WERI-Rb-1 (cell line): ENCODE measurements around the gene DUSP22.

ENCODE experiments used
- DNase-seq: peaks from one replicate; pipeline ENCODE4 v3.0.0-alpha.2; 2020
- H3K27ac ChIP-seq: fragments of 250-450 bp; sonication (Bioruptor Pico); 2 replicates; pipeline ENCODE4 v1.5.1; 2020; ENCODE audit warnings: mild to moderate bottlenecking, moderate library complexity
- H3K27me3 ChIP-seq: fragments of 250-450 bp; sonication (Bioruptor Pico); 2 replicates; pipeline ENCODE4 v1.5.1; 2021; ENCODE audit warnings: mild to moderate bottlenecking, low read depth, moderate library complexity; ENCODE audit not compliant: insufficient read depth, severe bottlenecking
- H3K36me3 ChIP-seq: fragments of 250-450 bp; sonication (Bioruptor Pico); 2 replicates; pipeline ENCODE4 v1.5.1; 2020; ENCODE audit warnings: mild to moderate bottlenecking, moderate library complexity
- H3K4me3 ChIP-seq: 2 replicates; pipeline ENCODE4 v1.5.1; 2011; ENCODE audit warnings: low read depth, mild to moderate bottlenecking, control low read depth, low read length
- H3K9me3 ChIP-seq: fragments of 250-450 bp; sonication (Bioruptor Pico); 2 replicates; pipeline ENCODE4 v1.5.1; 2021; ENCODE audit warnings: mild to moderate bottlenecking, moderate library complexity; ENCODE audit not compliant: severe bottlenecking
- CTCF ChIP-seq: IDR thresholded peaks from 2 replicates; pipeline ENCODE4 v1.5.1; 2011; ENCODE audit warnings: low read depth, mild to moderate bottlenecking, control low read depth, inconsistent platforms, low read length

DUSP22 gene

DNA sequence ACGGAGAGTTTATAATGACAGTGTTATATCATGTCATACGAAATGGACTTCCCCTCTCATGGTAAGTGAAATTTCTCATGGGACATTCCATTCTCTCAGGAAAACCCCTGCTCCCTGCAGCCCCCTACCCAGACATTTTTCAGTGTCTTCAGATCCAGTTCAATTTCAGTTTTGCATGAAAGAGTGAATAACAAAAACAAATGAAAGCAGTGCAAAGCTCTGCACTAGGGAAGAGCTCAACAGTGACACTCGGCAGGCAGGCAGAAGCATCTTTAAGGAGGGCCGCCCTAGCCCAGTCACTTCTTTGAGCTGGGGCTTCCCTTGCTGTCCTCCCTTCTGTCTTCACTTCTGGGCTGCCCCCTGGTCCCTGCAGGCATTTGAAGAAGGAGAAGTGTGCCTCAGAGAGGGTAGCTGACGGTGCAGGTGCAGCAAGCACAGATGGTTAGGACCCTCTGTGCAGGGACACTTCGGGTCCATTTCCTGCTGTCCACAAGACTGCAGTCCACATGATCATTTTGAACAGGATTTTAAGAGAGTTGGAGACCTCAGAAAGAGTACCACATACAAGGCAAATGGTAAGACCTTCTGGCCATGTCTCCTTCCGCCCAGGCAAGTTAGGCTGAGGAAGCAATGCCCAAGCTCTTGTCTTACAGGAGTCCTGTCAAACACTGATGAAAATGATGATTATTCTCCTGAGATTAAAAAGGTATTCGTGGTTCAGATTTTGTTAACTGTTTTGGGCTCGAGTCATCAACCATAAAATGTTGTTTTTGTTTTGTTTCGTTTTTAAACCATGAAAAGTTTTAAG is 5.4 kb upstream of the DUSP22 start:
- H3K4me3 ChIP-seq: no peak overlapping the region
- DNase-seq: no peak
- H3K27ac ChIP-seq: no peak overlapping the region

DNA sequence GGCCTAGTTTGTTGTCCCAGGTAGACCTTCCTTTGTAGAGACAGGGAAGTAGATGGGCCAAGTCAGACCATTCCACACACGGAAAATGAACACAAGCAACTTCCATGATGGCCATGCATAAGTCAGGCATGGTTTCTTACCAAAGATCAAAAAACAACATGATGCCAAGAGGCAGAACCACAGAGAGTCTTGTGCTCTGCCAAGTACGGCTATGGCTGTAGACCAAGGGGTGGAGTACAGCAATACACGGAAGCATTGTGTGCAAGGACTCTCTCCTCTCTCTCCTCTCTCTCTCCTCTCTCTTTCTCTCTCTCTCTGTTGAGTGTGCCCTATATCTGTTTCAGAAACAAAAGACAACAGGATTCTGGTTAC is 4.8 kb upstream of the DUSP22 start:
- no peak for TF ChIP-seq CTCF
- Histone ChIP-seq H3K36me3 (no peaks in the 10 kb centered on the region), H3K9me3 (no peaks in the 10 kb centered on the region), H3K27ac (no peak overlapping the region), H3K4me3 (no peak overlapping the region), H3K27me3 (peaks cover 60% of the 10 kb centered on the region)
- no peak for DNase-seq

More for the DNA sequence above, 5.4 kb upstream of the DUSP22 start:
- Histone ChIP-seq H3K36me3 (no peaks in the 10 kb centered on the region), H3K9me3 (no peaks in the 10 kb centered on the region), H3K27me3 (peaks cover 63% of the 10 kb centered on the region)
- no peak for TF ChIP-seq CTCF

- no peak overlapping the region for H3K4me3 ChIP-seq
- H3K27ac ChIP-seq: no peak overlapping the region
- TF ChIP-seq CTCF: no peak
- H3K9me3 ChIP-seq: no peaks in the 10 kb centered on the region
- no peaks in the 10 kb centered on the region for H3K36me3 ChIP-seq
- H3K27me3 ChIP-seq: peaks cover 57% of the 10 kb centered on the region
- no peak for DNase-seq
These were observed 3.4 kb upstream of the DUSP22 start for GRCh38 chr6:288866-289265.

DNA sequence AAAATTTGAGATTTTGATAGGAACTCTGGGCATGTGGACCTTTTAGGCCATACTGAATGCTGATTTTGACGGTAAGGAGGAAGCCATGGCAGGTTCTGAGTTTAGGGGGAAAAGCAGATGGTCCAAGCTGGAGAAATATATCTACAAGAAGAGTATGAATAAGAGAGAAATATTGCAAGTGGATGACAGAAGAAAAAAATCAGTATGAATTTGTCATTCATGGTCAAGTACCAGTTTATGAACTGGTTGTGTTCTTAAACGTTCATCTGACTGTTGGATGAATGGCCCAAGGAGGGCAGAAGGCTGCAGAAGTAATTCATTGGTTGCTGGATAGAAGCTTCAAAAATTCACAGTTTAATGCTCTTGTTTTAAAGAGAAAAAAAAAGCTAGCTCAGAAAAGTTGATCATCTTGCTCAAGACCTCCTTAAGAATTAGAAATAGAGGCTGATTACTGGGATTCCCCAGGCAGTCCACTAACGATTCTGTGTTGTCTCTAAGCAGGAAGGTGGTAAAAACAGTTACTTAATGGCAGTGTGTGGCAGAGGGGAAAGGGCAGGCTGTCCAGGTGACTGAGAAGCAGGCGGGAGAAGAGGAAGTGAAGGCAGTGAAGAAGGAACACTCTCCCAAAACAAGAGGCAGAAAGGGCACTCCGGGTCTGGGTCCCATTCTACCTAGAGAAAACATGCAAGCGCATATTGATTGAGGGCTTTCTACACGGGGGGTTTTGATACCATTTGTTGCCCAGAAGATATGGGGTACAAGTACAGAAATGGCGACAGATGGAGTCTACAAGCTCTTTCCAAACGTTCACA is 2.0 kb upstream of the DUSP22 start:
- Histone ChIP-seq H3K27me3 (peaks cover 54% of the 10 kb centered on the region), H3K9me3 (no peaks in the 10 kb centered on the region), H3K36me3 (no peaks in the 10 kb centered on the region), H3K4me3 (no peak overlapping the region), H3K27ac (no peak overlapping the region)
- no peak for DNase-seq
- TF ChIP-seq CTCF: no peak

GRCh38 chr6:291204-291696 is 1.0 kb upstream of the DUSP22 start:
- Histone ChIP-seq H3K4me3 (peak overlapping the region; percentile 74), H3K27ac (peak overlapping the region; percentile 91), H3K36me3 (no peaks in the 10 kb centered on the region), H3K27me3 (peaks cover 52% of the 10 kb centered on the region), H3K9me3 (no peaks in the 10 kb centered on the region)
- DNase-seq: no peak
- TF ChIP-seq CTCF: no peak
